H1 (cell line): ENCODE data around the gene SKP1. TPM values are rescaled to one million over a fixed set of nuclear protein-coding genes. Genes with fewer than 3 reads are reported as not detected.

Experiments
- EGR1 ChIP-seq: IDR thresholded peaks from 2 replicates; pipeline ENCODE4 v1.6.1; 2011; ENCODE audit warnings: low read depth, low read length, borderline replicate concordance
- GTF2F1 ChIP-seq: IDR thresholded peaks from 2 replicates; pipeline ENCODE4 v1.6.1; 2012; ENCODE audit warnings: low read depth, low read length, improper control_type of control experiment, borderline replicate concordance
- JUND ChIP-seq: IDR thresholded peaks from 2 replicates; pipeline ENCODE4 v1.6.1; 2011; ENCODE audit warnings: mild to moderate bottlenecking, improper control_type of control experiment, low read length
- SP4 ChIP-seq: IDR thresholded peaks from 2 replicates; pipeline ENCODE4 v1.6.1; 2012; ENCODE audit warnings: low read length, inconsistent platforms
- SUZ12 ChIP-seq: fragments of 200-600 bp; sonication (generic); IDR thresholded peaks from 2 replicates; pipeline ENCODE4 v1.6.1; 2012; ENCODE audit warnings: mild to moderate bottlenecking, inconsistent platforms, low read length, moderate library complexity, mixed read lengths
- polyA plus RNA-seq, 7 experiments: library from polyadenylated mRNA; depleted of rRNA in 3 of 7; stranded (reverse) in 5 of 7; unstranded in 2 of 7; fragments of >200 nt in 5 of 7; fragments of 200-250 nt in 2 of 7; gene quantifications; 1 replicate in 5 of 7; 2 replicates in 1 of 7; 4 replicates in 1 of 7; pipeline versions ENCODE4 v1.2.1 to v1.2.3, GENCODE V29; 2011 to 2013; ENCODE audit warnings: missing spikeins in 2 of 7, mixed read lengths in 2 of 7
- total RNA-seq: library from RNA; stranded (reverse); fragmentation: NEBNext Ultra II Directional; extraction: Animal tissue kit (Norgen Biotek cat#: 25700); gene quantifications from 2 replicates; pipeline ENCODE4 v1.2.1, GENCODE V29; 2021
- TF ChIP-seq, protein P1 (sequence below): IDR thresholded peaks from 2 replicates; pipeline ENCODE4 v1.6.1; 2012; ENCODE audit warnings: inconsistent platforms

SKP1 gene
- total and polyA plus RNA-seq, 2 of the 8 experiments (the other 6 are each of a cell fraction or from before 2014, with no cell fraction given) = 163 to 332 TPM

DNA sequence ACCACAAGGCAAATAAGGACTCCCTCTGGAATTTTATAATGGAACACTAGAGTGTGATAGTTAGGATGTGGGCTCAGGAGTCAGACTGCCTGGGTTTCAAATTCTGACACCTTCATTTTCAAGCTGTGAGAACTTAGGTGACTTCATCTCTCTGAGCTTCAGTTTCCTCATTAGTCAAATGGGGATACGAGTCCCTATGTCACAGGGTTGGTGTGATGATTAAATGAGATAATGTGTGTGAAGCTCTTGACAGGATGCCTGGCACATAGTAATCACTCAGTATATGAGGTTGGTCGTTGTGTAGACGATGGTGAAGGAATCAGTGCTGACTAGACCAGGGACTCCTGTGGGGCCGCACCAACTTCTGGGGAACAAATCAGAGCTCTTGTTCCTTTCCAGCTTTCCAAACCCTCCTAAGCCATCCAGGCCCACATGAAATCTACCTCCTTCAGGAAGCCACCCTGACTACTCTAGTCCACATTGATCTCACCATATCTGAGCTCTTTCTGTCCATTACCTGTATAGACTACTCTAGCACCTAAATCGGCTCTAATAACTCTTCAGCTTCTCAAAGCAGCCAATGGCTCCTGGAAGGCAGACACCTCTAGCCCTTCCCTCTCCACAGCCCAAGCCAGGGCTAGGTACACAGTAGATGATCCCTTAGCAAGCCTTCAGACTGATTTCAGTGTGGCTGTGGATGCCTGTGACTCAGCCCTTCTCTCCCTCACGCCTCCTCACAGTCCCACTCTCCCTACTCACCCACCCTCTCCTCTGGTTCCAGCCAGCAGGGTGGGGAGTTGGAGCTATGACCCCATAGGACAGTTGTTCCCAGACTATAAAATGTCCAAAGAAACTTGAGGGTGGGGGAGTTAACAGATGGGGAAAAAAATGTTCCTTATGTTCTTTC lies 64.8 kb downstream of the SKP1 start (continued):
- no peak for TF ChIP-seq GTF2F1
- no peak for TF ChIP-seq SUZ12
- TF ChIP-seq JUND = no peak
- no peak for TF ChIP-seq EGR1
- no peak for TF ChIP-seq SP4
- TF ChIP-seq, protein P1, sequence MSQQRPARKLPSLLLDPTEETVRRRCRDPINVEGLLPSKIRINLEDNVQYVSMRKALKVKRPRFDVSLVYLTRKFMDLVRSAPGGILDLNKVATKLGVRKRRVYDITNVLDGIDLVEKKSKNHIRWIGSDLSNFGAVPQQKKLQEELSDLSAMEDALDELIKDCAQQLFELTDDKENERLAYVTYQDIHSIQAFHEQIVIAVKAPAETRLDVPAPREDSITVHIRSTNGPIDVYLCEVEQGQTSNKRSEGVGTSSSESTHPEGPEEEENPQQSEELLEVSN = no peak
- TF ChIP-seq, all 59 proteins: peak for 0
